ENCODE data around the gene FCN3.

DNA sequence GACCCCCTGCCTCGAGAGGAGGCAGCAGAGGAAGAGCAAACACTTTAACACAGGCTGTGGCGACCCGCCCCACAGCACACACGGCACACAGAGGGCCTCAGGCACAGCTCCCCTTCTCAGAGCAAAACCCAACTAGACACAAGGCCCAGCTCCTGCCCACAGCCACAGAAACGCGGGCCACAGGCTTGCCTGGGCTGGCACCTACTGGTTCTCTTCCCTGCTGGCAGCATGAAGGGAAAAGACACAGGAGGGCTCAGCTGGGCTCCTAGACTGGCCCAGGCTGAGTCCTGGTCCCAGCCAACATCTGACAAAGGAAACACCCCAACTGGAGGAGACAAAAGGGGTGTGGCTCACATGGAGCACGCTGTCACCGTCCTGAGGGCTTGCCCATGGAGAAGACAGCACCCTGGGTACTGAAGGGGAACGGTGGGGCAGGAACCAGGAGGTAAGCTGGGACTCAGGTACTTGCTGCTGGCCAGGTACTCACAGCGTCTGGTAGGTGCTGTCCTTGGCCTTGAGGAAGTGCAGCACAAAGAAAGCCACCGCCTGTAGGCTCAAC lies 5.0 kb upstream of the FCN3 start:
- TF ChIP-seq, protein P1, sequence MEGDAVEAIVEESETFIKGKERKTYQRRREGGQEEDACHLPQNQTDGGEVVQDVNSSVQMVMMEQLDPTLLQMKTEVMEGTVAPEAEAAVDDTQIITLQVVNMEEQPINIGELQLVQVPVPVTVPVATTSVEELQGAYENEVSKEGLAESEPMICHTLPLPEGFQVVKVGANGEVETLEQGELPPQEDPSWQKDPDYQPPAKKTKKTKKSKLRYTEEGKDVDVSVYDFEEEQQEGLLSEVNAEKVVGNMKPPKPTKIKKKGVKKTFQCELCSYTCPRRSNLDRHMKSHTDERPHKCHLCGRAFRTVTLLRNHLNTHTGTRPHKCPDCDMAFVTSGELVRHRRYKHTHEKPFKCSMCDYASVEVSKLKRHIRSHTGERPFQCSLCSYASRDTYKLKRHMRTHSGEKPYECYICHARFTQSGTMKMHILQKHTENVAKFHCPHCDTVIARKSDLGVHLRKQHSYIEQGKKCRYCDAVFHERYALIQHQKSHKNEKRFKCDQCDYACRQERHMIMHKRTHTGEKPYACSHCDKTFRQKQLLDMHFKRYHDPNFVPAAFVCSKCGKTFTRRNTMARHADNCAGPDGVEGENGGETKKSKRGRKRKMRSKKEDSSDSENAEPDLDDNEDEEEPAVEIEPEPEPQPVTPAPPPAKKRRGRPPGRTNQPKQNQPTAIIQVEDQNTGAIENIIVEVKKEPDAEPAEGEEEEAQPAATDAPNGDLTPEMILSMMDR (IDR thresholded peaks at IDR 0.05; ENCODE audit: low read depth, low read length, poor library complexity, severe bottlenecking): no peak
- no peak for TF ChIP-seq EZH2phosphoT487 (IDR thresholded peaks at IDR 0.05; ENCODE audit: borderline replicate concordance, low read length)

Data from DOHH2 (cell line).